CD4-positive, alpha-beta T cell treated with Interleukin-2 at 100 ng/mL for 4 hours (primary cell): ENCODE results near the gene HK3.

Experiments used
- DNase-seq: peaks from one replicate; pipeline ENCODE4 v3.0.0-alpha.2; 2020; ENCODE audit warnings: low spot score

Gene HK3

GRCh38 chr5:176902102-176902814 is 3.1 kb upstream of the HK3 start:
- no peak for DNase-seq

GRCh38 chr5:176901260-176902101 is 2.3 kb upstream of the HK3 start:
- DNase-seq: no peak

- DNase-seq: no peak
Measured at GRCh38 chr5:176900780-176901204, 1.6 kb upstream of the HK3 start.

- DNase-seq: no peak
Measured at GRCh38 chr5:176899946-176900779, 1.0 kb upstream of the HK3 start.

- DNase-seq: no peak
Measured at GRCh38 chr5:176897263-176897662, 1.9 kb downstream of the HK3 start.

GRCh38 chr5:176895831-176896230 is 3.3 kb downstream of the HK3 start:
- DNase-seq: no peak

- DNase-seq: no peak
Measured at GRCh38 chr5:176894298-176894697, 4.8 kb downstream of the HK3 start.

- DNase-seq: no peak
Measured at GRCh38 chr5:176892663-176893062, 6.5 kb downstream of the HK3 start.

GRCh38 chr5:176891331-176891958 is 7.7 kb downstream of the HK3 start:
- no peak for DNase-seq

GRCh38 chr5:176890455-176891330 is 8.5 kb downstream of the HK3 start:
- no peak for DNase-seq

- no peak for DNase-seq
Measured at GRCh38 chr5:176889321-176890280, 9.5 kb downstream of the HK3 start.

GRCh38 chr5:176888865-176889165 is 10.3 kb downstream of the HK3 start:
- no peak for DNase-seq

GRCh38 chr5:176888016-176888864 is 10.9 kb downstream of the HK3 start:
- DNase-seq: no peak

- DNase-seq: no peak
Measured at GRCh38 chr5:176887252-176887849, 11.8 kb downstream of the HK3 start.

GRCh38 chr5:176886336-176887251 is 12.6 kb downstream of the HK3 start:
- DNase-seq: no peak

GRCh38 chr5:176884571-176884890 is 14.6 kb downstream of the HK3 start:
- no peak for DNase-seq

GRCh38 chr5:176883700-176884570 is 15.2 kb downstream of the HK3 start:
- no peak for DNase-seq
